ENCODE data around the gene RPS28. TPM values are rescaled to one million over a fixed set of nuclear protein-coding genes. Genes with fewer than 3 reads are reported as not detected.

Gene RPS28
- total RNA-seq, 2 donors from 2014 or later: 1,587 to 1,854 TPM

DNA sequence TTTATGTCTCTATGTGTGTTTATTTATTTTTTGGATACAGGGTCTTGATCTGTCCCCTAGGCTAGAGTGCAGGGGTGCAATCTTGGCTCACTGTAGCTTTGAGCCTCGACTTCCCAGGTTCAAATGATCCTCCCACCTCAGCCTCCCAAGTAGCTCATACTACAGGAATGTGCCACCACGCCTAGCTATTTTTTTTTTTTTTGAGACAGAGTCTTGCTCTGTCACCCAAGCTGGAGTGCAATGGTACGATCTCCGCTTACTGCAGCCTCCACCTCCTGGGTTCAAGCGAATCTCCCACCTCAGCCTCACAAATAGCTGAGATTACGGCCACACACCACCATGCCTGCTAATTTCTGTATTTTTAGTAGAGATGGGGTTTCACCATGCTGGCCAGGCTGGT, 37.7 kb downstream of the RPS28 start:
- DNase-seq: no peak
- TF ChIP-seq, protein P1, sequence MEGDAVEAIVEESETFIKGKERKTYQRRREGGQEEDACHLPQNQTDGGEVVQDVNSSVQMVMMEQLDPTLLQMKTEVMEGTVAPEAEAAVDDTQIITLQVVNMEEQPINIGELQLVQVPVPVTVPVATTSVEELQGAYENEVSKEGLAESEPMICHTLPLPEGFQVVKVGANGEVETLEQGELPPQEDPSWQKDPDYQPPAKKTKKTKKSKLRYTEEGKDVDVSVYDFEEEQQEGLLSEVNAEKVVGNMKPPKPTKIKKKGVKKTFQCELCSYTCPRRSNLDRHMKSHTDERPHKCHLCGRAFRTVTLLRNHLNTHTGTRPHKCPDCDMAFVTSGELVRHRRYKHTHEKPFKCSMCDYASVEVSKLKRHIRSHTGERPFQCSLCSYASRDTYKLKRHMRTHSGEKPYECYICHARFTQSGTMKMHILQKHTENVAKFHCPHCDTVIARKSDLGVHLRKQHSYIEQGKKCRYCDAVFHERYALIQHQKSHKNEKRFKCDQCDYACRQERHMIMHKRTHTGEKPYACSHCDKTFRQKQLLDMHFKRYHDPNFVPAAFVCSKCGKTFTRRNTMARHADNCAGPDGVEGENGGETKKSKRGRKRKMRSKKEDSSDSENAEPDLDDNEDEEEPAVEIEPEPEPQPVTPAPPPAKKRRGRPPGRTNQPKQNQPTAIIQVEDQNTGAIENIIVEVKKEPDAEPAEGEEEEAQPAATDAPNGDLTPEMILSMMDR (IDR thresholded peaks at IDR 0.05): no peak
- no peak overlapping the region for H3K4me3 ChIP-seq
- H3K27me3 ChIP-seq: no peaks in the 10 kb centered on the region
- intact Hi-C loops (cut with DNase I): no loop called here
- no peak overlapping the region for H3K9ac ChIP-seq (ENCODE audit: low read depth in 2 of 2, low read length in 2 of 2)
- no peaks in the 10 kb centered on the region for H3K9me3 ChIP-seq
- H3K27ac ChIP-seq: no peak overlapping the region
- H3K4me1 ChIP-seq: peaks cover 5% of the 10 kb centered on the region
- H3K36me3 ChIP-seq: no peaks in the 10 kb centered on the region

DNA sequence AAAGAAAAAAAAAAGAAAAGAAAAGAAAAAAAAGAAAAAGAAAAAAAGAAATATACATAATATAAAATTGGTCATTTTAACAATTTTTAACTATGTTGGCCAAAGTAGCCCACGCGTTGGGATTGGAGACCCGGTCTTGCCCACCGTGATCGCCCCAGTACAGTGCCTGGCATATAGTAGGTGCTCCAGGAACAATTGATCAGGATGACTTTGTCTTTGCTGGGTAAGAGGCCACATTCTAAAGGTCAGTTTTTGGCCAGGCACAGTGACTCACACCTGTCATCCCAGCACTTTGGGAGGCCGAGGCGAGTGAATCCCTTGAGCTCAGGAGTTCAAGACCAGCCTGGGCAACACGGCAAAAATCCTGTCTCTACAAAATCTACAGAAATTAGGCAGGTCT, 38.9 kb downstream of the RPS28 start:
- no peak for DNase-seq
- no peak overlapping the region for H3K27ac ChIP-seq
- no peaks in the 10 kb centered on the region for H3K9me3 ChIP-seq
- no peak overlapping the region for H3K4me3 ChIP-seq
- H3K4me1 ChIP-seq: peaks cover 9% of the 10 kb centered on the region
- TF ChIP-seq, protein P1 (IDR thresholded peaks at IDR 0.05): no peak
- H3K9ac ChIP-seq (ENCODE audit: low read depth in 2 of 2, low read length in 2 of 2): no peak overlapping the region
- no peaks in the 10 kb centered on the region for H3K36me3 ChIP-seq
- intact Hi-C loops (cut with DNase I): no loop called here
- no peaks in the 10 kb centered on the region for H3K27me3 ChIP-seq

DNA sequence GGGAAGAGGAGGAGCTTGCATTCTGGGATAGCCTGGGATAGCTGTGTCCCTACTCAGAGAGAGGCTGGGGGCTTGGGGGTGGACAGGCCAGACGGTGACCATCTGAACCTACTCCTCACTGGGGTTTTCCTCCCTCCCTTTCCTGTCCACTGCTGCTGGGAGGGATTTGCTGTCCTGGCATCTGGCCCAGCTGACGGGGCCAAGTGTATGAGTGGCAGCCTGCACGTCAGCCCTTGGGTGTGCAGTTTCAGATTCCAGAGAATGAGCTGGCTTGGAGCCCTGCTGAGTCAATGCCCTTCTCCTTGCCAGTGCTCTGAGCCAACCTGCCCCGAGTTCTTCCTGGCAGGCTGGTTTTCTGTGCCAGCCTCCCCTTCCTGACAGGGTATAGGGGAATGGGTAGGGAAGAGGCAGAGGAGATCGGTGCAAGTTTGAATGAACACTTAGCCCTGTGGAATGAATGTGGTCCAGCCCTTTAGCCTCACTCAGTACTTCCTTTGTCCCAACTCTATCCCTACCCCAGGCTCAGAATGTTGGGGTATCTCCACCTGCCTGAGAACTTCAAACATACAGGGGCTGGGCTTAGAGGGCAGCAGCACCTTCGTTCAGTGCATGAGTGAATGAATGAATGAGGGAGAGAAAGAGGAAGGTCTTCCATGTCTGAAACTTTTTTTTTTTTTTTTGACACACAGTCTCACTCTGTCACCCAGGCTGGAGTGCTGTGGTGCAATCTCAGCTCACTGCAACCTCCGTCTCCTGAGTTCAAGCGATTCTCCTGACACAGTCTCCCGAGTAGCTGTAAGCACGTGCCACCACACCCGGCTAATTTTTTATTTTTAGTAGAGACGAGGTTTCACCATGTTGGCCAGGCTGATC, 40.9 kb downstream of the RPS28 start:
- TF ChIP-seq, protein P1 (IDR thresholded peaks at IDR 0.05): no peak
- peak overlapping the region; percentile 30 to 35 for H3K9ac ChIP-seq (ENCODE audit: low read depth in 2 of 2, low read length in 2 of 2)
- no peaks in the 10 kb centered on the region for H3K27me3 ChIP-seq
- no peaks in the 10 kb centered on the region for H3K36me3 ChIP-seq
- no peak overlapping the region for H3K4me3 ChIP-seq
- peak; percentile 93 for DNase-seq
- intact Hi-C loops (cut with DNase I): no loop called here
- peaks cover 10% of the 10 kb centered on the region for H3K4me1 ChIP-seq
- no peaks in the 10 kb centered on the region for H3K9me3 ChIP-seq
- peak overlapping the region; percentile 75 for H3K27ac ChIP-seq

DNA sequence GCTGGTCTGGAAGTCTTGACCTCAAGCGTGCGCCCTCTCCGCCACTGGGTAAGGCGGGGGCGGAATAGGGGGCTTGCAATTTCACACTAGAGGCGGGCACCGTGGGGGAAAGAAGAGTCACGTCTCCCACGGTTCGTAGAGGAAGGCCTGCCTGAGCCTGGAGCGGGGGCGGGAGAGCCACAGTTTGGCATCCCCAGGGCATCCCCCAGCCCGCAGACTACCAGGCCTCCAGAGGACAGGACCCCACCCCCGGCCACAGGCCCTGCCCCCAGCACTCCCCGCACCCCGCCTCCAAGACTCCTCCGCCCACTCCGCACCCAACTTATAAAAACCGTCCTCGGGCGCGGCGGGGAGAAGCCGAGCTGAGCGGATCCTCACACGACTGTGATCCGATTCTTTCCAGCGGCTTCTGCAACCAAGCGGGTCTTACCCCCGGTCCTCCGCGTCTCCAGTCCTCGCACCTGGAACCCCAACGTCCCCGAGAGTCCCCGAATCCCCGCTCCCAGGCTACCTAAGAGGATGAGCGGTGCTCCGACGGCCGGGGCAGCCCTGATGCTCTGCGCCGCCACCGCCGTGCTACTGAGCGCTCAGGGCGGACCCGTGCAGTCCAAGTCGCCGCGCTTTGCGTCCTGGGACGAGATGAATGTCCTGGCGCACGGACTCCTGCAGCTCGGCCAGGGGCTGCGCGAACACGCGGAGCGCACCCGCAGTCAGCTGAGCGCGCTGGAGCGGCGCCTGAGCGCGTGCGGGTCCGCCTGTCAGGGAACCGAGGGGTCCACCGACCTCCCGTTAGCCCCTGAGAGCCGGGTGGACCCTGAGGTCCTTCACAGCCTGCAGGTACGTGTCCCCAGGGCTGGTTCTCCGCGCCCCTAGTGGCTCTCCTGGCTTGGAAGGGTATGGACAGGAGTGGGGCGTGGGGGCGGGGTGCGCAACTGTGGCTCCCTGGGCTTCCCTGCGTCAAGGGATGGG, 42.8 kb downstream of the RPS28 start, which contains the start of gene ANGPTL4:
Gene ANGPTL4 (plus strand): TSS at position 353 of the 969 bp plus-strand sequence. CDS start 167 bp downstream, at position 520.
- H3K9ac ChIP-seq (ENCODE audit: low read depth in 2 of 2, low read length in 2 of 2): peak within 1 kb of the TSS; percentile 73
- DNase-seq: peak; percentile 81
- H3K27ac ChIP-seq: peak within 1 kb of the TSS; percentile 73
- no peaks in the 10 kb centered on the region for H3K36me3 ChIP-seq
- TF ChIP-seq, protein P1 (IDR thresholded peaks at IDR 0.05): no peak
- no peaks in the 10 kb centered on the region for H3K27me3 ChIP-seq
- H3K4me1 ChIP-seq: peaks cover 17% of the 10 kb centered on the region
- H3K9me3 ChIP-seq: no peaks in the 10 kb centered on the region
- H3K4me3 ChIP-seq: peak within 1 kb of the TSS; percentile 50
- intact Hi-C loops (cut with DNase I): no loop called here

DNA sequence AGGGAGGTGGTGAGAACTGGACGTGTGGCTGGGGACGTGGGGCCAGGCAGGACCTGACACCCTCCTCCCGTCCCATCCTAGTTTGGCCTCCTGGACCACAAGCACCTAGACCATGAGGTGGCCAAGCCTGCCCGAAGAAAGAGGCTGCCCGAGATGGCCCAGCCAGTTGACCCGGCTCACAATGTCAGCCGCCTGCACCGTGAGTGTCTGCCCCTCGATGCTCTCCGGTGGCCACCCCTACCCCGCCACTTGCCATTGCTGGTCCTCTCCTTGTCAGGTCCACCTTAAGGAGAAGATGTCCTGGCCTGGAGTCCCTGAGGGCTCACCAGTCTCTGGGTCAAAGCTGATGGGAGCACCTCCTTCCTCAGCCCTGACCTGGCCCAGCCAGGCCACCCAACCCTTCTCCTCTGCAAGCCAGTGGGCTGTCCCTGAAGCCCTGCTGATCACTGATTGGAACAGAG, 44.9 kb downstream of the RPS28 start:
- no peak overlapping the region for H3K4me3 ChIP-seq
- no peak overlapping the region for H3K9ac ChIP-seq (ENCODE audit: low read depth in 2 of 2, low read length in 2 of 2)
- H3K4me1 ChIP-seq: peaks cover 17% of the 10 kb centered on the region
- no peaks in the 10 kb centered on the region for H3K27me3 ChIP-seq
- intact Hi-C loops (cut with DNase I): no loop called here
- no peaks in the 10 kb centered on the region for H3K36me3 ChIP-seq
- TF ChIP-seq, protein P1 (IDR thresholded peaks at IDR 0.05): no peak
- no peak for DNase-seq
- H3K9me3 ChIP-seq: no peaks in the 10 kb centered on the region
- H3K27ac ChIP-seq: no peak overlapping the region

Measured in colonic mucosa (tissue), 4 donors.